ENCODE measurements around the gene XRCC6.

The XRCC6 gene

DNA sequence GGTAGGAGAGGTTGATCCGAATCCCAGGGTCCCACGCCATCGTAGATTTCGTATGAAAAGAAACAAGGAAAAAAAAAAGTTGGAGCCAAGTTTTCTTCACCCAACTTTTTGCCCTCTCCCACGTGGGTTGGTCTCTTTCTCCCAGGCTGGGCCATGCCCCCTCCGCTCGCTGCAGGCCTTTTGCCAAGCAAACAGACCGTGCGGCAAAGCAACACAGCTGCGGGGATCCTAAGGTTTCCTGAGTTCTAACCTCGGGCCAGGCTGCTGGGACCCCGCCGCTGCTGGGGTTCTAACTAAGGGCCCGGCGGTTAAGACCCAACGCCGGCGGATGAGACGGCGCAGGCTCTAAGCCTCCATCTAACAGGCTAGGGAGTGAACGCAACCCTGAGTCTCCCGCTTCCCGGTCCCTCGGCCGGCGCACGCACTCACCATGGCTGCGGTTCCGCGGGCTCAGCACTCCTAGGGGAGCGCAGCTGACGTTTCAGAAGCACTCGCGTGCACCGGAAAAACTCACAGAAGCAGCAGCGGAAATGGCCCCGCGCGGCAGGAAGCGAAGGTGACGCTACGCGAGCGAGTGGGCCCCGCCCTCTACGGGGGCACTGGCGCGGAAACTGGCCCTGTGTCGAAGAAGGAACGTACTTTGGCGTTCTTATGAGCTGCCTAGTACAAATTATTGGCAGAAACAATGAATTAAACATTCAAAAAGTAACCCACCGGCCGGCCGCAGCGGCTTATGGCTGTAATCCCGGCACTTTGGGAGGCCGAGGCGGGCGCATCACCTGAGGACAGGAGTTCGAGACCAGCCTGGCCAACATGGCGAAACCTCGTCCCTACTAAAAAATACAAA, 67.5 kb downstream of the XRCC6 start, which contains the start of gene SNU13:
Gene SNU13, minus strand, starts transcription at position 503 of the 847 bp plus-strand sequence. Its CDS starts 71 bp downstream, at position 432.
- FAIRE-seq = peak; percentile 80

DNA sequence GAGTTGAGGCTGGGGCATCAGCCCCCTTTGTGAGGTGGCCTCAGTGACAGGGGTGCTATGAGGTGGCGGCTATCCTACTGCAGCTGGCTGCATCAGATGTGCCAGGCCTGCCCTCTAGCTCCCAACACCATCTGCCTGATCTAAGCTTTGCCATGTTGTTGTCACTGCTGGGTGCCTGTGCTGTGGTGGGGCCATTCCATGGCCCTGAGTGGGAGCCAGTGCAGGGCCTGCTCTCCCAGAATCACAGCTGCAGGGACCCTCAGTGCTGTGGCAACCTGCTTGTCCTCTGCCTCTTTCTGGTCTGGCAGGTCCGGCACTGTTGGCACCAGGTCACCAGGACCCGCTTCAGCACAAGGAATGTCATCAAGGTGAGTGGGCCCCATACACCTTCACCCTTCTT, 69.4 kb downstream of the XRCC6 start:
- FAIRE-seq = no peak

DNA sequence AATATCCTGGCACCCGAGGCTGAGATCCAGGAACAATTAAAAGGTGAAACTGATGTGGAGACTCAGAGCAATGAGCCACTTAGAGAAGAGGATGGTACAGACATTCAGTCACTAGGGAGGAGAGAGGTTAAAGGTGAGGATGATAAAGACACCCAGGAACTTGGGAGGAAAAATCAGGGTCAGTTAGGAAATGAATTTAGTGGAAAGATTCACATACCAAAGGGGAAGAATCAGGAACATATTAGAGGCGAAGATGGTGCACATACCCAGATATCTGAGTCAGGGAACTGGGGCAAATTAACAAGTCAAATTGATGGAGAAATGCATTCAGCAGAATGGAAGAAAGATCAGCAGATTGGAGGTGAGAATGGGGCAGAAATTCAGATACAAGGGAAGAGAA, 74.1 kb downstream of the XRCC6 start:
- FAIRE-seq = no peak

DNA sequence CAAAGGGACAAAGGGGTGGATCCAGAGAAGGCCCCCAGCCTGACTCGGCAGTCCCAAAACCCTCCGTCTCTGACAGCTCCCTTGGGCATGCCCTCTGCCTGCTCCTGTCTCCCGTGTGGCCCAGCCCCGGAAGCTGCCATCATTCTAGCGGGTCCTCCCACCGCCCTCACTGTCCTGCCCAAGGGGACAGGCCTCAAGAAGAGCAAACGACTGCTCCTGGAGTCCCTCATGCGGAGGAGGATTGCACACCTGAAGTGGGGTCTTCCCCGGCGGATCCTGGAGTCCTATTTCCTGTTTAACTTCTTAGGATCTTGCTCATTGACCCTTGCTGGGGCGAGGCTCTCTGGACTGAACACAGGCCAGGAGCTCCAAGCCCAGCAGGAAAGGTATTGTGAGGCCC, 75.6 kb downstream of the XRCC6 start:
- FAIRE-seq = no peak

DNA sequence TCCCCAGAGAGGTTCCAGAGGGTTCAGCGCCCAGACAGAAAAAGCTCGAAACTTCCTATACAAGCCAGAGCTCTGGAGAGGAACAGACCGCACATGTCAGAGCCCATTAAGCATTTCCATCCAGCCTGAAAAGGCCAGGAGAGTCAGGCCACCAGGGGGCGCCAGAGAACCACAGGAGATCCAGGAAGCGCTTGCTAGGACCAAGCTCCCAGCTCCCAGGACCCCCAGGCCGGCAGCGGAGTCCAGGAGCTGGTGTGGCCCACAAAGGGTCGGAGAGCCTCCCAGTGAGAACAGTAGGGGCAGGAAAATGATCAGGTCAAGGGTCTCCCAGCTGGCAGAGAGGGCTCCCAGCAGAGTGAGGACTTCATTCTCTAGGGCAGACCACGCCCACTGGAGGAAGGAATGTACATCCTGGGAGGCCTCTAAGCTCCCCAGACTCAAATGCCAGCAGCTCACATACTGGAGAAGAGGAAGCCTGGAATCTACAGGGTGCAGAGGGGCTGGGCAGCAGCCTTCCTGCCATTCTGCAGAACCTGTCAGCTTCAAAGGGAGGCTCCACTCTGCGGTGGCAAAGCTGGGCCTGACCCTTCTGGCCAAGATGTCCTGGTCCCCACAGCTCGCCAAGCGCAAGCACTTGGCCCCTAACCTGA, 76.2 kb downstream of the XRCC6 start:
- no peak for FAIRE-seq

DNA sequence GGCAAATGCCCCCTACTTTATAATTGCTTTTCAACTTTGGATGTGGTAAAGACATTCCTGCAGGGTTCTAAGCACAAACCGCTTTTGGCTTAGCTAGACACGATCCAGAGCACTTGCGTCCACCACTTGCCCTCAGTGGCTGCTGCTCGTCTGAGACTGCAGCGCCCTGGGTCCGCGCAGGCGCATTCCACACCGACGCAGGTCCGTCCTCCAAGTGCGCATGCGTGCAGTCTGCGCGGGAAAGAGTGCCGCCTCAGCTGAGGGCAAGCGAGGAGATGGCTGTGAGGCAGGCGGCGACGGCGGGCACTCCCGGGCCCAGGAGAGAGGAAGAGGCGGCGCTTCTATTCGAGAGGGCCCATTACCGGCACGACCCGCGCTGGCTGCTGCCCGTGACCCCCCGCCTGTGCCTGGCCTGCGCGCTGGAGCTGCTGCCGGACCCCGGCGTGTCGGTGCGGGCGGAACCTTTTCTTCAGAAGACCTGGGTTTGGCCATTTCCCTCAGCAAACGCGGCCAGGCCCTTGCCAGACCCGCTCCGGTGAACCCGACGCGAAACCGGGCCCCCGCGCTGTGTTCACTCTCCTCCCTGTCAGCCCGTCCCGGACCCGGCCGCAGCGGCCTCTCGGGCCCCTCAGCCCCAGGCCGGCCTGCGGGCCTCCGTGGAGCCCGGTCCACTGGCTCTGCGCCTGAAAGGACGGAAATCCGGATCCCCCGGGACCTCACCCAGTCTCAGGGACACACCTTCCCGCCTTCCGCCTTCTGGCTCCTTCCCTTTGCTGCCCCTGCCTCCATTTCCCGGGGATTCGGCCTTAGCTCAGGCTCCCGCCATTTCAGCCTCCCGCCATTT, 78.4 kb downstream of the XRCC6 start, which contains the start of gene MEI1:
Gene MEI1, plus strand, starts transcription at position 240 of the 844 bp plus-strand sequence. Its CDS starts 36 bp downstream, at position 276.
- FAIRE-seq = no peak

DNA sequence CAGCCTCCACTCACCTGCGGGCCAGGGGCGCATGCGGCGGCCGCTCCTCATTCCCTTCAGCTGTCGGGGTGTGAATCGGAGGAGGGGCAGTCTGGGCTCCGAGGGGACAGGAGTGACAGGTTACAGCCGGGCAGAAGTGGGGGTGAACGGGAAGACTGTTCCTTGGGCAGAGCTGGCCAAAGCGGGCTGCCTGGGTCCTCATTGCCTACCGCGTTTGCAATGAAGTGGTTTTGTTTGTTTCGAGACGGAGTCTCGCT, 78.9 kb downstream of the XRCC6 start:
- no peak for FAIRE-seq

DNA sequence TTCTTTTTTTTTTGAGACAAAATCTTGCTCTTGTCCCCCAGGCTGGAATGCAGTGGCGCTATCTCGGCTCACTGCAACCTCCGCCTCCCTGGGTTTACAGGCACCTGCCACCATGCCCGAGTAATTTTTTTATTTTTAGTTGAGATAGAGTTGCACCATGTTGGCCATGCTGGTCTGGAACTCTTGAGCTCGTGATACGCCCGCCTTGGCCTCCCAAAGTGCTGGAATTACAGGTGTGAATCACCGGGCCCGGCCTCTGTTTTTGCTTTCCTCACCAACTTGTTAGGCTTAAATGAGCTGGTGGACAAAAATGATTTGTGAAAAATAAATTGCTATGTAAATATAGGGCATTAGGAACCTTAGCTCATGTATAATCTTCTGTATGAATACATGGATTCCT, 81.7 kb downstream of the XRCC6 start:
- FAIRE-seq = no peak

DNA sequence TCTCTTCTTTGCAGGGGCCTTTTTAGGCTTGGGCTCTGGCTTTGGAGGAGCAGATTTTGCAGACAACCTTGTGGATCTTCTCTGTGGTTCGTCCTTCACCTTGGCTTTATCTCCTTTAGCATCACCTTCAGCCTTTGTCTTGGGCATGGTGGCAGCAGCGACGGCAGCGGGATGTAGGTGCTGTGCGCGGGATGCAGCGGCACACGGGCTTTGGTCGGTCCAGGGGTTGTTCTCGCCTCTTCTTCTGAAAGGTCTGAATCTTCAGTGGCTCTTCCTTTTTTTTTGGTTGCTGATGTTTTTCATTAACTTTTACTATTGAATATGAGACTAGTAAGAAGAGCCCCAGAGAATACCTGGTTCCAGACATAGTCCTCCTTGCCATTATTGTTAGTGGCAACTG, 88.2 kb downstream of the XRCC6 start:
- FAIRE-seq = no peak

DNA sequence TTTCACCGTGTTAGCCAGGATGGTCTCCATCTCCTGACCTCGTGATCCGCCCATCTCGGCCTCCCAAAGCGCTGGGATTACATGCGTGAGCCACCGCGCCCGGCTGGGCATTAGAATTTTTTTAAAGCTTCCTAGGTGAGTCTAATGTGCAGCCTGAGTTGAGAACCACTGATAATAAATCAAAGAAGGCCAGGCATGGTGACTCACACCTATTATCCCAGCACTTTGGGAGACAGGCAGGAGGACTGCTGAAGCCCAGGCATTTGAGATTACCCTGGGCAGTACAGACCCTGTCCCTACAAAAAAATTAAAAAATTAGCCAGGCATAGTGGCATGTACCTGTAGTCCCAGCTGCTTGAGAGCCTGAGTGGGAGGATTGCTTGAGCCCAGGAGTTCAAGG, 91.9 kb downstream of the XRCC6 start:
- FAIRE-seq = no peak
